NCI-H2081 treated with DMSO at 0.1 percent for 48 hours (cell line): Measurements from ENCODE around the gene CADM4.
A peak's percentile ranks its signal among the peaks of the same experiment; 100 is the strongest.
"Not testable (repeated sequence)": the region's sequence is repeated elsewhere in the genome, so short reads cannot be mapped to it uniquely, and the experiment has no call there.

Source experiments
- DNase-seq: peaks from one replicate; lab custom pipeline; 2025; lab: John Stamatoyannopoulos, UW

Gene CADM4

GRCh38 chr19:43607238-43608205 is 32.1 kb downstream of the CADM4 start:
- no peak for DNase-seq

- no peak for DNase-seq
Observed at GRCh38 chr19:43606569-43607229, 33.0 kb downstream of the CADM4 start.

- DNase-seq: no peak
Observed at GRCh38 chr19:43605875-43606568, 33.6 kb downstream of the CADM4 start.

GRCh38 chr19:43600326-43600725 is 39.3 kb downstream of the CADM4 start:
- not testable (repeated sequence) for DNase-seq

- no peak for DNase-seq
Observed at GRCh38 chr19:43599635-43600295, 39.9 kb downstream of the CADM4 start.

GRCh38 chr19:43598445-43599240 is 41.0 kb downstream of the CADM4 start:
- DNase-seq: no peak

- DNase-seq: no peak
Observed at GRCh38 chr19:43597876-43598275, 41.8 kb downstream of the CADM4 start.

GRCh38 chr19:43596842-43597461 is 42.7 kb downstream of the CADM4 start:
- DNase-seq: no peak

- peak; percentile 96 for DNase-seq
Observed at GRCh38 chr19:43595999-43596841, 43.4 kb downstream of the CADM4 start, which contains the start of the genes IRGQ and ZNF576. Gene IRGQ, minus strand, starts transcription at chr19:43596134. Its CDS starts 796 bp downstream, at chr19:43595338. Gene ZNF576, plus strand, starts transcription at chr19:43596595. Its CDS starts 514 bp downstream, at chr19:43597109.

- no peak for DNase-seq
Observed at GRCh38 chr19:43595605-43595998, 44.0 kb downstream of the CADM4 start.

GRCh38 chr19:43594710-43595604 is 44.7 kb downstream of the CADM4 start:
- no peak for DNase-seq

GRCh38 chr19:43594081-43594697 is 45.5 kb downstream of the CADM4 start:
- no peak for DNase-seq

- no peak for DNase-seq
Observed at GRCh38 chr19:43592800-43593350, 46.8 kb downstream of the CADM4 start.

- DNase-seq: no peak
Observed at GRCh38 chr19:43591904-43592772, 47.5 kb downstream of the CADM4 start.

GRCh38 chr19:43589678-43590077 is 50.0 kb downstream of the CADM4 start:
- DNase-seq: no peak

- DNase-seq: no peak
Observed at GRCh38 chr19:43589277-43589676, 50.4 kb downstream of the CADM4 start.

- not testable (repeated sequence) for DNase-seq
Observed at GRCh38 chr19:43587029-43587428, 52.6 kb downstream of the CADM4 start.
